Stomach (tissue), 4 donors: ENCODE data around the gene CCM2L.

Source experiments
- POLR2AphosphoS5 ChIP-seq, 3 donors: sonication (generic); formaldehyde crosslinking; IDR thresholded peaks; one replicate each; pipeline ENCODE4 v1.6.1; 2016; ENCODE audit warnings: antibody characterized with exemption in 3 of 3
- TF ChIP-seq, protein P1 (sequence below), 7 experiments: fragments of 450-650 bp in 4 of 7; fragments of 200-600 bp in 3 of 7; sonication (generic) in 3 of 7; IDR thresholded peaks; one replicate each; pipeline ENCODE4 v1.5.1; 2016 to 2019; ENCODE audit warnings: antibody characterized with exemption in 7 of 7, control low read depth in 2 of 7, mild to moderate bottlenecking in 1 of 7

DNA sequence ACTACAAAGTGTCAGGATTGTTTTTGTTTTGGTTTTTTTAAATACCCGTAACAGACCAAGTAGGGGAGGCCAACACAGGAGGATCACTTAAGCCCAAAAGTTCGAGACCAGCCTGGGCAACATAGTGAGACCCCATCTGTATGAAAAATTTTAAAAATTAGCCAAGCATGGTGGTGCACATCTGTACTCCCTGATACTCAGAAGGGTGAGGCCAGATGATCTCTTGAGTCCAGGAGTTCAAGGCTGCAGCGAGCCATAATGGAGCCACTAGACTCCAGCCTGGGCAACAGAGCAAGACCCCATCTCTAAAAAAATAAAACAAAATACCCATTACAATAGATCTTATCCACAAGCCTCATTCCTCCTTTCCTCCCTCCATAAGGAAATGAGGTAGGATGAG lies 70.5 kb downstream of the CCM2L start:
- TF ChIP-seq, protein P1, sequence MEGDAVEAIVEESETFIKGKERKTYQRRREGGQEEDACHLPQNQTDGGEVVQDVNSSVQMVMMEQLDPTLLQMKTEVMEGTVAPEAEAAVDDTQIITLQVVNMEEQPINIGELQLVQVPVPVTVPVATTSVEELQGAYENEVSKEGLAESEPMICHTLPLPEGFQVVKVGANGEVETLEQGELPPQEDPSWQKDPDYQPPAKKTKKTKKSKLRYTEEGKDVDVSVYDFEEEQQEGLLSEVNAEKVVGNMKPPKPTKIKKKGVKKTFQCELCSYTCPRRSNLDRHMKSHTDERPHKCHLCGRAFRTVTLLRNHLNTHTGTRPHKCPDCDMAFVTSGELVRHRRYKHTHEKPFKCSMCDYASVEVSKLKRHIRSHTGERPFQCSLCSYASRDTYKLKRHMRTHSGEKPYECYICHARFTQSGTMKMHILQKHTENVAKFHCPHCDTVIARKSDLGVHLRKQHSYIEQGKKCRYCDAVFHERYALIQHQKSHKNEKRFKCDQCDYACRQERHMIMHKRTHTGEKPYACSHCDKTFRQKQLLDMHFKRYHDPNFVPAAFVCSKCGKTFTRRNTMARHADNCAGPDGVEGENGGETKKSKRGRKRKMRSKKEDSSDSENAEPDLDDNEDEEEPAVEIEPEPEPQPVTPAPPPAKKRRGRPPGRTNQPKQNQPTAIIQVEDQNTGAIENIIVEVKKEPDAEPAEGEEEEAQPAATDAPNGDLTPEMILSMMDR (IDR thresholded peaks at IDR 0.05), result no peak
- no peak for TF ChIP-seq POLR2AphosphoS5 (IDR thresholded peaks at IDR 0.05)
